HG02642 (cell line): ENCODE measurements around the gene NLRP11.

Experiments used
- ATAC-seq: cut with Tn5 transposase; IDR thresholded peaks from one replicate; pipeline ENCODE4 v1.9.1; 2021; ENCODE audit warnings: mild to moderate bottlenecking; ENCODE audit not compliant: unreplicated experiment, poor library complexity

The NLRP11 gene

GRCh38 chr19:55831846-55832245 is at the start of gene NLRP11:
Gene NLRP11 (minus strand): TSS chr19:55831999. CDS start chr19:55818174, 13,825 bp downstream.
- ATAC-seq, result no peak

- ATAC-seq, result no peak
Observed at GRCh38 chr19:55877211-55877610, 45.4 kb upstream of the NLRP11 start.

GRCh38 chr19:55870736-55871135 is 38.9 kb upstream of the NLRP11 start:
- ATAC-seq, result no peak

GRCh38 chr19:55867101-55867500 is 35.3 kb upstream of the NLRP11 start:
- no peak for ATAC-seq

- no peak for ATAC-seq
Observed at GRCh38 chr19:55866521-55866920, 34.7 kb upstream of the NLRP11 start.

- no peak for ATAC-seq
Observed at GRCh38 chr19:55858969-55859368, 27.2 kb upstream of the NLRP11 start.

- no peak for ATAC-seq
Observed at GRCh38 chr19:55858401-55858800, 26.6 kb upstream of the NLRP11 start.

GRCh38 chr19:55857974-55858373 is 26.2 kb upstream of the NLRP11 start:
- ATAC-seq, result no peak

GRCh38 chr19:55857149-55857548 is 25.4 kb upstream of the NLRP11 start:
- no peak for ATAC-seq

GRCh38 chr19:55855160-55855559 is 23.4 kb upstream of the NLRP11 start:
- ATAC-seq, result no peak

- ATAC-seq, result no peak
Observed at GRCh38 chr19:55838906-55839305, 7.1 kb upstream of the NLRP11 start.

GRCh38 chr19:55838251-55838650 is 6.5 kb upstream of the NLRP11 start:
- no peak for ATAC-seq

- ATAC-seq, result no peak
Observed at GRCh38 chr19:55836340-55836739, 4.5 kb upstream of the NLRP11 start, which contains the start of gene NLRP4. Gene NLRP4 (plus strand): TSS chr19:55836540. CDS start chr19:55852081, 15,541 bp downstream.

GRCh38 chr19:55832676-55833075 is 877 bp upstream of the NLRP11 start:
- ATAC-seq, result no peak

- ATAC-seq, result no peak
Observed at GRCh38 chr19:55830656-55831055, 1.1 kb downstream of the NLRP11 start.

- ATAC-seq, result peak; percentile 33
Observed at GRCh38 chr19:55820037-55820436, 11.8 kb downstream of the NLRP11 start.

- no peak for ATAC-seq
Observed at GRCh38 chr19:55813906-55814305, 17.9 kb downstream of the NLRP11 start.

GRCh38 chr19:55812449-55812848 is 19.4 kb downstream of the NLRP11 start:
- ATAC-seq, result no peak

- no peak for ATAC-seq
Observed at GRCh38 chr19:55811340-55811739, 20.5 kb downstream of the NLRP11 start.

- ATAC-seq, result no peak
Observed at GRCh38 chr19:55809381-55810058, 22.3 kb downstream of the NLRP11 start.

GRCh38 chr19:55802281-55802680 is 29.5 kb downstream of the NLRP11 start:
- ATAC-seq, result no peak

GRCh38 chr19:55801416-55801815 is 30.4 kb downstream of the NLRP11 start:
- no peak for ATAC-seq
